ENCODE measurements around the gene NLGN1.
"Not testable (repeated sequence)": the region's sequence is repeated elsewhere in the genome, so short reads cannot be mapped to it uniquely, and the experiment has no call there.

The NLGN1 gene

GRCh38 chr3:174198199-174198598, 800.7 kb downstream of the NLGN1 start:
- no peak for DNase-seq

GRCh38 chr3:174199696-174200095, 802.2 kb downstream of the NLGN1 start:
- no peak for DNase-seq

GRCh38 chr3:174202116-174202515, 804.6 kb downstream of the NLGN1 start:
- no peak for DNase-seq

- no peak for DNase-seq
Measured at GRCh38 chr3:174202561-174202960, 805.0 kb downstream of the NLGN1 start.

GRCh38 chr3:174204765-174205164, 807.2 kb downstream of the NLGN1 start:
- DNase-seq: no peak

- DNase-seq: no peak
Measured at GRCh38 chr3:174206607-174207192, 809.2 kb downstream of the NLGN1 start.

- no peak for DNase-seq
Measured at GRCh38 chr3:174208161-174208560, 810.6 kb downstream of the NLGN1 start.

GRCh38 chr3:174211896-174212295, 814.4 kb downstream of the NLGN1 start:
- not testable (repeated sequence) for DNase-seq

GRCh38 chr3:174215456-174215855, 817.9 kb downstream of the NLGN1 start:
- no peak for DNase-seq

- no peak for DNase-seq
Measured at GRCh38 chr3:174216019-174216418, 818.5 kb downstream of the NLGN1 start.

- no peak for DNase-seq
Measured at GRCh38 chr3:174216946-174217718, 819.6 kb downstream of the NLGN1 start.

GRCh38 chr3:174218016-174218415, 820.5 kb downstream of the NLGN1 start:
- DNase-seq: no peak

GRCh38 chr3:174219738-174220137, 822.2 kb downstream of the NLGN1 start:
- DNase-seq: no peak

GRCh38 chr3:174220775-174221554, 823.4 kb downstream of the NLGN1 start:
- DNase-seq: no peak

GRCh38 chr3:174223042-174223441, 825.5 kb downstream of the NLGN1 start:
- DNase-seq: no peak

GRCh38 chr3:174223626-174224025, 826.1 kb downstream of the NLGN1 start:
- DNase-seq: no peak

GRCh38 chr3:174229916-174230315, 832.4 kb downstream of the NLGN1 start:
- no peak for DNase-seq

- DNase-seq: not testable (repeated sequence)
Measured at GRCh38 chr3:174232028-174232657, 834.6 kb downstream of the NLGN1 start.

- DNase-seq: no peak
Measured at GRCh38 chr3:174232658-174233429, 835.3 kb downstream of the NLGN1 start.

GRCh38 chr3:174233511-174233910, 836.0 kb downstream of the NLGN1 start:
- no peak for DNase-seq

- DNase-seq: no peak
Measured at GRCh38 chr3:174242311-174243041, 844.9 kb downstream of the NLGN1 start.

- no peak for DNase-seq
Measured at GRCh38 chr3:174243171-174243570, 845.6 kb downstream of the NLGN1 start.

Data from bone marrow (tissue), 2 donors.